Activated T-cell treated with anti-CD3 and anti-CD28 coated beads, Interleukin-2, amount 50 U/mL, for 24 hours (primary cell): Measurements from ENCODE around the gene GDF15.

Source experiments
- DNase-seq: peaks from one replicate; pipeline ENCODE4 v3.0.0-alpha.2; 2020
- H3K27ac Mint-ChIP-seq: 2 replicates; pipeline ENCODE4 v1.8.0; 2020; ENCODE audit warnings: mild to moderate bottlenecking, mixed read lengths
- H3K27me3 Mint-ChIP-seq: 2 replicates; pipeline ENCODE4 v1.8.0; 2020; ENCODE audit warnings: mixed read lengths
- H3K36me3 Mint-ChIP-seq: 2 replicates; pipeline ENCODE4 v1.8.0; 2020; ENCODE audit warnings: low read depth, mixed read lengths
- H3K4me1 Mint-ChIP-seq: 2 replicates; pipeline ENCODE4 v1.8.0; 2020; ENCODE audit warnings: low read depth, mixed read lengths
- H3K4me3 Mint-ChIP-seq: 2 replicates; pipeline ENCODE4 v1.8.0; 2020; ENCODE audit warnings: mild to moderate bottlenecking, moderate library complexity, mixed read lengths
- H3K9me3 Mint-ChIP-seq: 2 replicates; pipeline ENCODE4 v1.8.0; 2020; ENCODE audit warnings: mixed read lengths

GDF15 gene

GRCh38 chr19:18416778-18417249 lies 30.9 kb downstream of the GDF15 start:
- H3K27ac Mint-ChIP-seq, result peak overlapping the region; percentile 80
- H3K4me1 Mint-ChIP-seq, result peaks cover 60% of the 10 kb centered on the region
- H3K9me3 Mint-ChIP-seq, result no peaks in the 10 kb centered on the region
- peak overlapping the region; percentile 70 for H3K4me3 Mint-ChIP-seq
- DNase-seq, result no peak
- H3K36me3 Mint-ChIP-seq, result peaks cover 15% of the 10 kb centered on the region
- peaks cover 54% of the 10 kb centered on the region for H3K27me3 Mint-ChIP-seq

GRCh38 chr19:18417250-18418028 lies 31.5 kb downstream of the GDF15 start:
- Mint-ChIP-seq H3K4me3 (peak overlapping the region; percentile 75), H3K4me1 (peaks cover 66% of the 10 kb centered on the region), H3K9me3 (no peaks in the 10 kb centered on the region), H3K27me3 (peaks cover 54% of the 10 kb centered on the region), H3K36me3 (peaks cover 19% of the 10 kb centered on the region), H3K27ac (peak overlapping the region; percentile 80)
- peak; percentile 66 for DNase-seq

- Mint-ChIP-seq H3K27me3 (peaks cover 48% of the 10 kb centered on the region), H3K27ac (peak overlapping the region; percentile 82)
Measured at GRCh38 chr19:18418029-18418482, 32.1 kb downstream of the GDF15 start.

GRCh38 chr19:18418483-18419194 lies 32.7 kb downstream of the GDF15 start:
- no peaks in the 10 kb centered on the region for H3K9me3 Mint-ChIP-seq
- peak overlapping the region; percentile 82 for H3K27ac Mint-ChIP-seq
- peak overlapping the region; percentile 75 for H3K4me3 Mint-ChIP-seq
- no peak for DNase-seq
- peaks cover 77% of the 10 kb centered on the region for H3K4me1 Mint-ChIP-seq
- peaks cover 29% of the 10 kb centered on the region for H3K36me3 Mint-ChIP-seq
- peaks cover 44% of the 10 kb centered on the region for H3K27me3 Mint-ChIP-seq

More at GRCh38 chr19:18418029-18418482, 32.1 kb downstream of the GDF15 start:
- Mint-ChIP-seq H3K9me3 (no peaks in the 10 kb centered on the region), H3K4me1 (peaks cover 72% of the 10 kb centered on the region), H3K4me3 (peak overlapping the region; percentile 75), H3K36me3 (peaks cover 26% of the 10 kb centered on the region)
- peak; percentile 63 for DNase-seq

- Mint-ChIP-seq H3K4me3 (peak within 1 kb of the TSS; percentile 87), H3K9me3 (no peaks in the 10 kb centered on the region), H3K27ac (peak within 1 kb of the TSS; percentile 87), H3K27me3 (peaks cover 40% of the 10 kb centered on the region), H3K36me3 (peaks cover 31% of the 10 kb centered on the region), H3K4me1 (peaks cover 81% of the 10 kb centered on the region)
- peak; percentile 83 for DNase-seq
Measured at GRCh38 chr19:18419195-18419698, 33.3 kb downstream of the GDF15 start, which contains the start of gene SSBP4. Gene SSBP4 (plus strand): TSS chr19:18419398. CDS start chr19:18419649, 251 bp downstream.

- peak overlapping the region; percentile 87 for H3K27ac Mint-ChIP-seq
- DNase-seq, result peak; percentile 72
Measured at GRCh38 chr19:18419699-18420460, 33.9 kb downstream of the GDF15 start.

GRCh38 chr19:18420930-18421329 lies 35.0 kb downstream of the GDF15 start:
- peak; percentile 35 for DNase-seq
- Mint-ChIP-seq H3K4me3 (peak overlapping the region; percentile 87), H3K27ac (peak overlapping the region; percentile 87), H3K27me3 (peaks cover 27% of the 10 kb centered on the region), H3K9me3 (no peaks in the 10 kb centered on the region), H3K36me3 (peaks cover 33% of the 10 kb centered on the region), H3K4me1 (peaks cover 76% of the 10 kb centered on the region)

More at GRCh38 chr19:18419699-18420460, 33.9 kb downstream of the GDF15 start:
- Mint-ChIP-seq H3K4me1 (peaks cover 78% of the 10 kb centered on the region), H3K4me3 (peak overlapping the region; percentile 87), H3K27me3 (peaks cover 34% of the 10 kb centered on the region), H3K9me3 (no peaks in the 10 kb centered on the region), H3K36me3 (peaks cover 31% of the 10 kb centered on the region)

- peaks cover 35% of the 10 kb centered on the region for H3K36me3 Mint-ChIP-seq
- H3K4me1 Mint-ChIP-seq, result peaks cover 76% of the 10 kb centered on the region
- peak; percentile 37 for DNase-seq
- H3K9me3 Mint-ChIP-seq, result no peaks in the 10 kb centered on the region
- H3K27me3 Mint-ChIP-seq, result peaks cover 23% of the 10 kb centered on the region
- H3K4me3 Mint-ChIP-seq, result peak overlapping the region; percentile 87
- H3K27ac Mint-ChIP-seq, result peak overlapping the region; percentile 87
Measured at GRCh38 chr19:18421371-18421959, 35.5 kb downstream of the GDF15 start.

GRCh38 chr19:18422530-18423191 lies 36.7 kb downstream of the GDF15 start:
- DNase-seq, result peak; percentile 48
- peak overlapping the region; percentile 87 for H3K27ac Mint-ChIP-seq
- peaks cover 14% of the 10 kb centered on the region for H3K27me3 Mint-ChIP-seq
- H3K4me3 Mint-ChIP-seq, result peak overlapping the region; percentile 87
- H3K36me3 Mint-ChIP-seq, result peaks cover 39% of the 10 kb centered on the region
- no peaks in the 10 kb centered on the region for H3K9me3 Mint-ChIP-seq
- H3K4me1 Mint-ChIP-seq, result peaks cover 69% of the 10 kb centered on the region

- Mint-ChIP-seq H3K36me3 (peaks cover 42% of the 10 kb centered on the region), H3K4me3 (peak overlapping the region; percentile 87), H3K27me3 (peaks cover 6% of the 10 kb centered on the region), H3K4me1 (peaks cover 64% of the 10 kb centered on the region), H3K27ac (peak overlapping the region; percentile 87), H3K9me3 (no peaks in the 10 kb centered on the region)
- no peak for DNase-seq
Measured at GRCh38 chr19:18423258-18424020, 37.5 kb downstream of the GDF15 start.

GRCh38 chr19:18424122-18424889 lies 38.3 kb downstream of the GDF15 start:
- peaks cover 60% of the 10 kb centered on the region for H3K4me1 Mint-ChIP-seq
- peaks cover 42% of the 10 kb centered on the region for H3K36me3 Mint-ChIP-seq
- DNase-seq, result no peak
- no peak overlapping the region for H3K27ac Mint-ChIP-seq
- H3K9me3 Mint-ChIP-seq, result no peaks in the 10 kb centered on the region
- H3K4me3 Mint-ChIP-seq, result no peak overlapping the region
- H3K27me3 Mint-ChIP-seq, result no peaks in the 10 kb centered on the region

GRCh38 chr19:18424890-18425514 lies 39.0 kb downstream of the GDF15 start:
- no peak for DNase-seq
- H3K27ac Mint-ChIP-seq, result peak overlapping the region; percentile 54

More at GRCh38 chr19:18424890-18425514, 39.0 kb downstream of the GDF15 start:
- H3K27me3 Mint-ChIP-seq, result no peaks in the 10 kb centered on the region
- H3K4me3 Mint-ChIP-seq, result no peak overlapping the region
- peaks cover 66% of the 10 kb centered on the region for H3K4me1 Mint-ChIP-seq
- H3K9me3 Mint-ChIP-seq, result no peaks in the 10 kb centered on the region
- H3K36me3 Mint-ChIP-seq, result peaks cover 42% of the 10 kb centered on the region
